ENCODE measurements around the gene ALG11. TPM values are rescaled to one million over a fixed set of nuclear protein-coding genes. Genes with fewer than 3 reads are reported as not detected.

Gene ALG11
- total and polyA plus RNA-seq, 2 donors, result 9.1 to 24.7 TPM

DNA sequence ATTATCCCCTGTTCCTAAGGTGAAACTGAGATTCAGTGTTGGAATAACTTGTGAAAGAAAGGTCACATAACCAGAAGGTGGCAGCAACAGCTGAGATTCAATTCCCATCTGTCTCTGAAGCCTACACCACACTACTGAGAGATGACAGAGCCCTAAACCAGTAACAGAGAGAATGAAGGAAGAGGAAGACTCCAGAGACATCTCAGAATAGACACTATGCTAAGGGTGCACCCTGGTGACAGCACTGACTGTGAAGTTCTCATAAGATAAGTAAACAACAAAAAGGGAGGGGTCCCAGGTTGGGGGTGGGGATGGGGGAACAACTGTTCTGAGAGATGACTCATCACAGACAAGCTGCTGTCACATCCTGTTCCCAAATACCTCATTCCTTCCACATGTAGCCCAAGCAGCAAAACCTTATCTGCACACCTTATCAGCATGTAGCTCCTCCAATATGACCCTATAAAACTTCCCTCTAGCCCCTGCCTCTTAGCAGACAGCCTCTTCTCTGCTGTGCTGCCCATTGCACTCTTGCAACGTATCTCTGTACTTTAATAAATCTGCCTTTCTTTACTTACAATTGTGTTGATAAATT lies 58.8 kb downstream of the ALG11 start:
- DNase-seq (ENCODE audit: extremely low spot score), result no peak
- 73% methylated on average over 1 of the region's 1 CpG for WGBS
- H3K4me3 ChIP-seq (ENCODE audit: low read depth, low read length), result no peak overlapping the region

More for the DNA sequence above, 58.8 kb downstream of the ALG11 start:
- Histone ChIP-seq H3K36me3 (ENCODE audit: insufficient read depth) (no peaks in the 10 kb centered on the region), H3K4me1 (ENCODE audit: insufficient read depth) (no peaks in the 10 kb centered on the region), H3K27ac (ENCODE audit: low read depth) (no peak overlapping the region)

Other genes with a start within 250 kb of the ALG11 start
- 6.4 TPM for gene DHRS12, start 208.2 kb upstream of the ALG11 start, total RNA-seq
- 16.8 TPM for gene DHRS12, start 208.2 kb upstream of the ALG11 start, polyA plus RNA-seq
- gene TMEM272, start 167.2 kb upstream of the ALG11 start, total RNA-seq, result not detected
- not detected for gene TMEM272, start 167.2 kb upstream of the ALG11 start, polyA plus RNA-seq
- gene CCDC70, start 150.4 kb upstream of the ALG11 start, total RNA-seq, result not detected
- not detected for gene CCDC70, start 150.4 kb upstream of the ALG11 start, polyA plus RNA-seq
- 6.7 TPM for gene ATP7B, start 948 bp upstream of the ALG11 start, total RNA-seq
- 3.0 TPM for gene ATP7B, start 948 bp upstream of the ALG11 start, polyA plus RNA-seq
- 29.2 TPM for gene UTP14C, start 12.3 kb downstream of the ALG11 start, total RNA-seq
- 10.7 TPM for gene UTP14C, start 12.3 kb downstream of the ALG11 start, polyA plus RNA-seq
- gene NEK5, start 116.7 kb downstream of the ALG11 start, total RNA-seq, result 1.4 TPM
- gene NEK5, start 116.7 kb downstream of the ALG11 start, polyA plus RNA-seq, result 0.16 TPM
- gene NEK3, start 147.2 kb downstream of the ALG11 start, total RNA-seq, result 22.3 TPM
- 14.2 TPM for gene NEK3, start 147.2 kb downstream of the ALG11 start, polyA plus RNA-seq